Naive thymus-derived CD4-positive, alpha-beta T cell (primary cell): Measurements from ENCODE around the gene RFX3. TPM values are rescaled to one million over a fixed set of nuclear protein-coding genes. Genes with fewer than 3 reads are reported as not detected.

ENCODE experiments used
- ATAC-seq: fragments of 150-1000 bp; cut with Tn5 transposase; 2 replicates; pipeline ENCODE4 v1.10.0; 2021; ENCODE audit warnings: mild to moderate bottlenecking, moderate library complexity
- CTCF ChIA-PET: fragments of 350-600 bp; sonication (Branson Sonifier 250); formaldehyde crosslinking; loops from one replicate; lab custom pipeline; 2021; ENCODE audit warnings: antibody characterized with exemption; lab: Charles Lee
- POLR2A ChIA-PET: fragments of 350-600 bp; sonication (Branson Sonifier 250); formaldehyde crosslinking; loops from one replicate; lab custom pipeline; 2021; ENCODE audit warnings: antibody characterized with exemption, inconsistent platforms; lab: Charles Lee
- DNase-seq, 9 donors: peaks; one replicate each; pipeline versions ENCODE4 v3.0.0 to v3.0.0-alpha.2; 2020 to 2022; ENCODE audit warnings: mixed read lengths in 1 of 9
- H3K27ac ChIP-seq: one replicate; pipeline ENCODE4 v1.7.0; 2013; ENCODE audit warnings: mild to moderate bottlenecking, low read depth, low read length, moderate library complexity
- H3K27me3 ChIP-seq, 2 donors: one replicate each; pipeline ENCODE4 v1.7.0; 2013; ENCODE audit warnings: low read length in 2 of 2, mild to moderate bottlenecking in 2 of 2, moderate library complexity in 2 of 2; ENCODE audit not compliant: control insufficient read depth in 2 of 2, insufficient read depth in 2 of 2
- H3K36me3 ChIP-seq, 3 experiments: 1 replicate in 2 of 3; 2 replicates in 1 of 3; pipeline ENCODE4 v1.7.0; 2013; ENCODE audit warnings: low read length in 3 of 3, mild to moderate bottlenecking in 3 of 3, moderate library complexity in 1 of 3; ENCODE audit not compliant: insufficient read depth in 3 of 3, control insufficient read depth in 2 of 3
- H3K4me1 ChIP-seq, 2 donors: one replicate each; pipeline ENCODE4 v1.7.0; 2013; ENCODE audit warnings: low read length in 2 of 2, mild to moderate bottlenecking in 2 of 2, moderate library complexity in 1 of 2; ENCODE audit not compliant: control insufficient read depth in 2 of 2, insufficient read depth in 2 of 2
- H3K4me3 ChIP-seq: 2 replicates; pipeline ENCODE4 v1.7.0; 2013; ENCODE audit warnings: mild to moderate bottlenecking, low read length
- H3K9me3 ChIP-seq, 3 experiments: 1 replicate in 2 of 3; 2 replicates in 1 of 3; pipeline ENCODE4 v1.7.0; 2013; ENCODE audit warnings: low read length in 3 of 3; ENCODE audit not compliant: control insufficient read depth in 2 of 3
- H3K27ac Mint-ChIP-seq, 9 donors: one replicate each; pipeline ENCODE4 v1.8.0; 2020 to 2022; ENCODE audit warnings: mixed read lengths in 9 of 9, mild to moderate bottlenecking in 8 of 9, moderate library complexity in 5 of 9, inconsistent platforms in 2 of 9
- H3K27me3 Mint-ChIP-seq, 5 donors: one replicate each; pipeline ENCODE4 v1.8.0; 2021 to 2022; ENCODE audit warnings: mixed read lengths in 5 of 5, mild to moderate bottlenecking in 1 of 5
- H3K36me3 Mint-ChIP-seq, 5 donors: one replicate each; pipeline ENCODE4 v1.8.0; 2020 to 2022; ENCODE audit warnings: mixed read lengths in 5 of 5, mild to moderate bottlenecking in 3 of 5, inconsistent platforms in 1 of 5
- H3K4me1 Mint-ChIP-seq, 7 donors: one replicate each; pipeline ENCODE4 v1.8.0; 2020 to 2022; ENCODE audit warnings: mixed read lengths in 7 of 7, mild to moderate bottlenecking in 3 of 7, inconsistent platforms in 1 of 7
- H3K4me3 Mint-ChIP-seq, 10 donors: one replicate each; pipeline ENCODE4 v1.8.0; 2020 to 2022; ENCODE audit warnings: mild to moderate bottlenecking in 10 of 10, mixed read lengths in 10 of 10, moderate library complexity in 6 of 10, inconsistent platforms in 2 of 10
- H3K9me3 Mint-ChIP-seq, 11 donors: one replicate each; pipeline ENCODE4 v1.8.0; 2020 to 2022; ENCODE audit warnings: mixed read lengths in 11 of 11, mild to moderate bottlenecking in 4 of 11, inconsistent platforms in 1 of 11, moderate library complexity in 1 of 11
- intact Hi-C, 2 donors: fragments of 100-400 bp; cut with micrococcal nuclease; formaldehyde crosslinking; loops; one replicate each; pipeline ENCODE4 v1.15.1; 2023
- polyA plus RNA-seq, 2 donors: library from polyadenylated mRNA; unstranded; fragments of 300-500 nt; fragmentation: Illumina TruSeq; gene quantifications; one replicate each; pipeline ENCODE4 v1.2.3, GENCODE V29; 2021
- total RNA-seq, 6 experiments: library from RNA in 5 of 6; stranded (reverse) in 5 of 6; gene quantifications; 1 replicate in 5 of 6; 2 replicates in 1 of 6; pipeline ENCODE4 v1.2.3 and lab custom pipeline; 2021 to 2026

Gene RFX3
- total and polyA plus RNA-seq, 7 experiments from 2014 or later, result 6.2 to 31.7 (median 24.7) TPM

GRCh38 chr9:3517377-3518048 is 8.3 kb downstream of the RFX3 start:
- Mint-ChIP-seq H3K4me1 (peaks cover 12 to 50% (median 42%) of the 10 kb centered on the region in 7 donors), H3K36me3 (peaks cover 0 to 12% (median 4%) of the 10 kb centered on the region in 5 donors), H3K27ac (peak overlapping the region in 1 of 9 donors; percentile 29), H3K4me3 (no peak overlapping the region), H3K9me3 (peaks cover 0 to 3% (median 0%) of the 10 kb centered on the region in 11 donors), H3K27me3 (no peaks in the 10 kb centered on the region)
- CTCF ChIA-PET, result no interaction called here
- intact Hi-C loops, result no loop called here
- no peak overlapping the region for H3K4me3 ChIP-seq
- DNase-seq (no peak), ATAC-seq (no peak)
- POLR2A ChIA-PET, result interaction anchor here (4.6 kb wide), 1 partner anchor 10 kb away, joined by 28 read pairs; the partner anchor contains the start of gene RFX3
- no peaks in the 10 kb centered on the region for H3K27me3 ChIP-seq
- no peaks in the 10 kb centered on the region for H3K36me3 ChIP-seq
- H3K27ac ChIP-seq, result no peak overlapping the region
- peaks cover 0 to 11% of the 10 kb centered on the region in 2 donors for H3K4me1 ChIP-seq
- H3K9me3 ChIP-seq, result no peaks in the 10 kb centered on the region

GRCh38 chr9:3516667-3517330 is 9.0 kb downstream of the RFX3 start:
- ATAC-seq, result peak; percentile 22
- intact Hi-C loops, result no loop called here

GRCh38 chr9:3515405-3515804 is 10.4 kb downstream of the RFX3 start:
- DNase-seq (no peak), ATAC-seq (no peak)
- no peak overlapping the region for H3K4me3 Mint-ChIP-seq
- H3K4me3 ChIP-seq, result no peak overlapping the region
- H3K4me1 Mint-ChIP-seq, result peaks cover 10 to 41% (median 37%) of the 10 kb centered on the region in 7 donors
- POLR2A ChIA-PET, result interaction anchor here (4.6 kb wide), 1 partner anchor 12 kb away, joined by 28 read pairs; the partner anchor contains the start of gene RFX3
- H3K27me3 ChIP-seq, result no peaks in the 10 kb centered on the region
- H3K36me3 Mint-ChIP-seq, result peaks cover 0 to 12% (median 4%) of the 10 kb centered on the region in 5 donors
- peak overlapping the region in 1 of 9 donors; percentile 17 for H3K27ac Mint-ChIP-seq
- H3K36me3 ChIP-seq, result no peaks in the 10 kb centered on the region
- intact Hi-C loops, result loop anchor here in 1 of 2 donors (2.0 kb wide), 1 partner anchor 17 kb away; no protein-coding TSS in a partner anchor
- no peak overlapping the region for H3K27ac ChIP-seq
- CTCF ChIA-PET, result interaction anchor here (0.9 kb wide), 1 partner anchor 781 kb away, joined by 5 read pairs; no protein-coding TSS in a partner anchor
- no peaks in the 10 kb centered on the region for H3K9me3 ChIP-seq
- peaks cover 0 to 6% of the 10 kb centered on the region in 2 donors for H3K4me1 ChIP-seq
- no peaks in the 10 kb centered on the region for H3K27me3 Mint-ChIP-seq
- H3K9me3 Mint-ChIP-seq, result peaks cover 0 to 3% (median 0%) of the 10 kb centered on the region in 11 donors

More at GRCh38 chr9:3516667-3517330, 9.0 kb downstream of the RFX3 start:
- Histone ChIP-seq H3K4me1 (peaks cover 0 to 6% of the 10 kb centered on the region in 2 donors), H3K27me3 (no peaks in the 10 kb centered on the region), H3K36me3 (no peaks in the 10 kb centered on the region), H3K4me3 (no peak overlapping the region), H3K9me3 (no peaks in the 10 kb centered on the region), H3K27ac (no peak overlapping the region)
- H3K9me3 Mint-ChIP-seq, result peaks cover 0 to 3% (median 0%) of the 10 kb centered on the region in 11 donors
- H3K4me3 Mint-ChIP-seq, result no peak overlapping the region
- H3K36me3 Mint-ChIP-seq, result peaks cover 0 to 12% (median 4%) of the 10 kb centered on the region in 5 donors
- peaks cover 6 to 43% (median 34%) of the 10 kb centered on the region in 7 donors for H3K4me1 Mint-ChIP-seq
- POLR2A ChIA-PET, result interaction anchor here (4.6 kb wide), 1 partner anchor 11 kb away, joined by 28 read pairs; the partner anchor contains the start of gene RFX3
- H3K27me3 Mint-ChIP-seq, result no peaks in the 10 kb centered on the region
- no peak for DNase-seq
- H3K27ac Mint-ChIP-seq, result peak overlapping the region in 1 of 9 donors; percentile 29
- CTCF ChIA-PET, result no interaction called here

GRCh38 chr9:3514786-3515185 is 11.0 kb downstream of the RFX3 start:
- no peaks in the 10 kb centered on the region for H3K27me3 ChIP-seq
- no peaks in the 10 kb centered on the region for H3K9me3 ChIP-seq
- ChIA-PET POLR2A (interaction anchor here (4.6 kb wide), 1 partner anchor 13 kb away, joined by 28 read pairs; the partner anchor contains the start of gene RFX3), CTCF (no interaction called here)
- Mint-ChIP-seq H3K27ac (no peak overlapping the region), H3K27me3 (no peaks in the 10 kb centered on the region), H3K4me3 (no peak overlapping the region), H3K36me3 (peaks cover 0 to 16% (median 4%) of the 10 kb centered on the region in 5 donors), H3K9me3 (peaks cover 0 to 3% (median 0%) of the 10 kb centered on the region in 11 donors), H3K4me1 (peaks cover 13 to 46% (median 38%) of the 10 kb centered on the region in 7 donors)
- no peaks in the 10 kb centered on the region for H3K36me3 ChIP-seq
- DNase-seq (no peak), ATAC-seq (no peak)
- intact Hi-C loops, result loop anchor here in 1 of 2 donors (2.0 kb wide), 1 partner anchor 16 kb away; no protein-coding TSS in a partner anchor
- peaks cover 0 to 6% of the 10 kb centered on the region in 2 donors for H3K4me1 ChIP-seq
- no peak overlapping the region for H3K4me3 ChIP-seq
- no peak overlapping the region for H3K27ac ChIP-seq

GRCh38 chr9:3513265-3513818 is 12.5 kb downstream of the RFX3 start:
- peaks cover 20 to 59% (median 46%) of the 10 kb centered on the region in 7 donors for H3K4me1 Mint-ChIP-seq
- CTCF ChIA-PET, result no interaction called here

GRCh38 chr9:3511551-3511950 is 14.2 kb downstream of the RFX3 start:
- Histone ChIP-seq H3K27me3 (no peaks in the 10 kb centered on the region), H3K27ac (no peak overlapping the region), H3K4me3 (no peak overlapping the region), H3K9me3 (no peaks in the 10 kb centered on the region), H3K36me3 (no peaks in the 10 kb centered on the region), H3K4me1 (peaks cover 0 to 12% of the 10 kb centered on the region in 2 donors)
- intact Hi-C loops, result loop anchor here in 1 of 2 donors (1.0 kb wide), 1 partner anchor 8 kb away; no protein-coding TSS in a partner anchor
- Mint-ChIP-seq H3K27ac (peak overlapping the region in 3 of 9 donors; percentile 1 to 37 (median 2)), H3K9me3 (peaks cover 0 to 1% (median 0%) of the 10 kb centered on the region in 11 donors), H3K27me3 (no peaks in the 10 kb centered on the region), H3K4me1 (peaks cover 24 to 65% (median 46%) of the 10 kb centered on the region in 7 donors), H3K4me3 (no peak overlapping the region), H3K36me3 (peaks cover 0 to 10% (median 2%) of the 10 kb centered on the region in 5 donors)
- no peak for ATAC-seq
- no peak for DNase-seq
- POLR2A ChIA-PET, result no interaction called here
- CTCF ChIA-PET, result no interaction called here

More at GRCh38 chr9:3513265-3513818, 12.5 kb downstream of the RFX3 start:
- ATAC-seq, result no peak
- DNase-seq, result no peak
- no peaks in the 10 kb centered on the region for H3K9me3 ChIP-seq
- peak overlapping the region in 1 of 9 donors; percentile 18 for H3K27ac Mint-ChIP-seq
- no peaks in the 10 kb centered on the region for H3K27me3 Mint-ChIP-seq
- POLR2A ChIA-PET, result interaction anchor here (1.8 kb wide), 1 partner anchor 13 kb away, joined by 8 read pairs; the partner anchor contains the start of gene RFX3
- H3K27ac ChIP-seq, result no peak overlapping the region
- peaks cover 0 to 3% (median 0%) of the 10 kb centered on the region in 11 donors for H3K9me3 Mint-ChIP-seq
- H3K4me3 ChIP-seq, result no peak overlapping the region
- no peaks in the 10 kb centered on the region for H3K27me3 ChIP-seq
- no peaks in the 10 kb centered on the region for H3K36me3 ChIP-seq
- intact Hi-C loops, result loop anchor here in 1 of 2 donors (1.0 kb wide), 1 partner anchor 11 kb away; no protein-coding TSS in a partner anchor
- no peak overlapping the region for H3K4me3 Mint-ChIP-seq
- peaks cover 0 to 16% (median 4%) of the 10 kb centered on the region in 5 donors for H3K36me3 Mint-ChIP-seq
- H3K4me1 ChIP-seq, result peaks cover 0 to 12% of the 10 kb centered on the region in 2 donors
